ENCODE measurements around the gene CNTNAP2.

GRCh38 chr7:146115851-146116520 lies 615 bp upstream of the CNTNAP2 start:
- TF ChIP-seq ZNF274 (IDR thresholded peaks at IDR 0.05; ENCODE audit: low read depth, low read length) = no peak
- no peak for TF ChIP-seq YY1 (IDR thresholded peaks at IDR 0.05; ENCODE audit: insufficient read depth, insufficient read length)
